Sigmoid colon (tissue), 4 donors: Measurements from ENCODE around the gene STK11IP.

ENCODE experiments used
- EP300 ChIP-seq, 4 donors: sonication (generic); formaldehyde crosslinking; IDR thresholded peaks; one replicate each; pipeline ENCODE4 v1.6.1; 2017; ENCODE audit warnings: antibody characterized with exemption in 4 of 4
- POLR2A ChIP-seq, 2 donors: fragments of 450-650 bp; IDR thresholded peaks; one replicate each; pipeline ENCODE4 v1.6.1; 2016; ENCODE audit warnings: antibody characterized with exemption in 2 of 2, mild to moderate bottlenecking in 2 of 2, moderate library complexity in 2 of 2
- POLR2AphosphoS5 ChIP-seq, 4 donors: sonication (generic); formaldehyde crosslinking; IDR thresholded peaks; one replicate each; pipeline ENCODE4 v1.6.1; 2017; ENCODE audit warnings: antibody characterized with exemption in 4 of 4
- TF ChIP-seq, protein P1 (sequence below), 4 experiments: fragments of 450-650 bp in 3 of 4; fragments of 200-600 bp in 1 of 4; IDR thresholded peaks; one replicate each; pipeline ENCODE4 v1.5.1; 2016 to 2019; ENCODE audit warnings: antibody characterized with exemption in 4 of 4, mild to moderate bottlenecking in 3 of 4, moderate library complexity in 2 of 4

DNA sequence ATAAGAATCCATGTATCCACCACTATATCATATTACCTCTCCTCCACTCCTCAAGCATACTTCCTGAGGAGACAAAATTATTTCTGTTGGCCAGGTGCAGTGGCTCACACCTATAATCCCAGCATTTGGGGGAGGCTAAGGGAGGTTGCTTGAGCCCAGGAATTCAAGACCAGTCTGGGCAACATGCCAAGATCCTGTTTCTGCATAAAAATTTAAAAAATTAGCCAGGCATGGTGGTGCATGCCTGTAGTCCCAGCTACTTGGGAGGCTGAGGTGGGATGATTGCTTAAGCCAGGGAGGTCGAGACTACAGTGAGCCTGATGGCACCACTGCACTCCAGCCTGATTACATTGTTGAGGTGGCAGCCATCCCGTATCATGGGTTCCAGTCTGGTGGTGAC lies 16.3 kb upstream of the STK11IP start:
- TF ChIP-seq, protein P1, sequence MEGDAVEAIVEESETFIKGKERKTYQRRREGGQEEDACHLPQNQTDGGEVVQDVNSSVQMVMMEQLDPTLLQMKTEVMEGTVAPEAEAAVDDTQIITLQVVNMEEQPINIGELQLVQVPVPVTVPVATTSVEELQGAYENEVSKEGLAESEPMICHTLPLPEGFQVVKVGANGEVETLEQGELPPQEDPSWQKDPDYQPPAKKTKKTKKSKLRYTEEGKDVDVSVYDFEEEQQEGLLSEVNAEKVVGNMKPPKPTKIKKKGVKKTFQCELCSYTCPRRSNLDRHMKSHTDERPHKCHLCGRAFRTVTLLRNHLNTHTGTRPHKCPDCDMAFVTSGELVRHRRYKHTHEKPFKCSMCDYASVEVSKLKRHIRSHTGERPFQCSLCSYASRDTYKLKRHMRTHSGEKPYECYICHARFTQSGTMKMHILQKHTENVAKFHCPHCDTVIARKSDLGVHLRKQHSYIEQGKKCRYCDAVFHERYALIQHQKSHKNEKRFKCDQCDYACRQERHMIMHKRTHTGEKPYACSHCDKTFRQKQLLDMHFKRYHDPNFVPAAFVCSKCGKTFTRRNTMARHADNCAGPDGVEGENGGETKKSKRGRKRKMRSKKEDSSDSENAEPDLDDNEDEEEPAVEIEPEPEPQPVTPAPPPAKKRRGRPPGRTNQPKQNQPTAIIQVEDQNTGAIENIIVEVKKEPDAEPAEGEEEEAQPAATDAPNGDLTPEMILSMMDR (IDR thresholded peaks at IDR 0.05): no peak
- TF ChIP-seq EP300 (IDR thresholded peaks at IDR 0.05) (no peak), POLR2A (IDR thresholded peaks at IDR 0.05) (no peak), POLR2AphosphoS5 (IDR thresholded peaks at IDR 0.05) (no peak)
